H1 (cell line): ENCODE measurements around the gene FOXC2.

Experiments used
- EP300 ChIP-seq, 2 experiments: IDR thresholded peaks; 1 replicate in 1 of 2; 2 replicates in 1 of 2; pipeline ENCODE4 v1.6.1; 2011 to 2012; ENCODE audit warnings: low read depth in 2 of 2, low read length in 2 of 2, mild to moderate bottlenecking in 2 of 2, borderline replicate concordance in 1 of 2, inconsistent platforms in 1 of 2, moderate library complexity in 1 of 2
- PHF8 ChIP-seq: fragments of 200-600 bp; sonication (generic); conservative IDR thresholded peaks from 2 replicates; pipeline ENCODE4 v1.7.1; 2012; ENCODE audit warnings: low read depth, mild to moderate bottlenecking, inconsistent platforms, low read length, moderate library complexity
- TAF1 ChIP-seq: IDR thresholded peaks from 2 replicates; pipeline ENCODE4 v1.6.1; 2011; ENCODE audit warnings: mild to moderate bottlenecking, low read depth, low read length
- TF ChIP-seq, protein P1 (sequence below): IDR thresholded peaks from 2 replicates; pipeline ENCODE4 v1.6.1; 2011; ENCODE audit warnings: low read length, improper control_type of control experiment
- TF ChIP-seq, protein P2 (sequence below): IDR thresholded peaks from 2 replicates; pipeline ENCODE4 v1.6.1; 2011; ENCODE audit warnings: low read depth, mild to moderate bottlenecking, low read length; ENCODE audit not compliant: insufficient read depth
- TF ChIP-seq, protein P3 (sequence below), 3 experiments: IDR thresholded peaks; 1 replicate in 2 of 3; 2 replicates in 1 of 3; pipeline versions ENCODE4 v1.5.1 to v1.6.1; 2011; ENCODE audit warnings: low read length in 3 of 3, mild to moderate bottlenecking in 3 of 3, inconsistent platforms in 2 of 3, low read depth in 1 of 3, moderate library complexity in 1 of 3; ENCODE audit not compliant: insufficient read depth in 1 of 3; ENCODE audit errors: control extremely low read depth in 1 of 3

DNA sequence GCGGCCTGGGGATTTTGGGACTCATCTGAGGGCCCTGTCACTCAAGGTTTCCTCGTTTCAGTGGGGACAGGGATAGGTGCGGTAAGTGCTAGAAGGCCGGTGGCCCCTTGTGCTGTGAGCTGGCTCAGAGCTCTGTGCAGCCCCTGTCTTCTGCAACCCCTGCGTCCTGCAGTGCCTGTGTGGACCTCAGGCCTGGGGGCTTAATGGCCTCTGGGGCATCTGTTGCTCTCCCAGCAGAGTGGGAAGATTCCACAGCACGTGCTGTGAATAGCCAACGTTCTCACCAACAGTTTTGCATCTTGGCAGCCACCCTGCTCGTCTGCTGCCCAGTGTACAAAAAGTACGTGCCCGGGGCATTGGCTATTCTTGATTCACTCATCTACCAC, 4.9 kb downstream of the FOXC2 start:
- TF ChIP-seq, protein P1, sequence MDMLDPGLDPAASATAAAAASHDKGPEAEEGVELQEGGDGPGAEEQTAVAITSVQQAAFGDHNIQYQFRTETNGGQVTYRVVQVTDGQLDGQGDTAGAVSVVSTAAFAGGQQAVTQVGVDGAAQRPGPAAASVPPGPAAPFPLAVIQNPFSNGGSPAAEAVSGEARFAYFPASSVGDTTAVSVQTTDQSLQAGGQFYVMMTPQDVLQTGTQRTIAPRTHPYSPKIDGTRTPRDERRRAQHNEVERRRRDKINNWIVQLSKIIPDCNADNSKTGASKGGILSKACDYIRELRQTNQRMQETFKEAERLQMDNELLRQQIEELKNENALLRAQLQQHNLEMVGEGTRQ, result no peak
- TF ChIP-seq, protein P2, sequence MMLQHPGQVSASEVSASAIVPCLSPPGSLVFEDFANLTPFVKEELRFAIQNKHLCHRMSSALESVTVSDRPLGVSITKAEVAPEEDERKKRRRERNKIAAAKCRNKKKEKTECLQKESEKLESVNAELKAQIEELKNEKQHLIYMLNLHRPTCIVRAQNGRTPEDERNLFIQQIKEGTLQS, result no peak
- TF ChIP-seq EP300 (IDR thresholded peaks at IDR 0.05; ENCODE audit: borderline replicate concordance in 1 of 2, low read depth in 2 of 2, low read length in 2 of 2) (no peak), TAF1 (no peak), PHF8 (no peak)
- TF ChIP-seq, protein P3, sequence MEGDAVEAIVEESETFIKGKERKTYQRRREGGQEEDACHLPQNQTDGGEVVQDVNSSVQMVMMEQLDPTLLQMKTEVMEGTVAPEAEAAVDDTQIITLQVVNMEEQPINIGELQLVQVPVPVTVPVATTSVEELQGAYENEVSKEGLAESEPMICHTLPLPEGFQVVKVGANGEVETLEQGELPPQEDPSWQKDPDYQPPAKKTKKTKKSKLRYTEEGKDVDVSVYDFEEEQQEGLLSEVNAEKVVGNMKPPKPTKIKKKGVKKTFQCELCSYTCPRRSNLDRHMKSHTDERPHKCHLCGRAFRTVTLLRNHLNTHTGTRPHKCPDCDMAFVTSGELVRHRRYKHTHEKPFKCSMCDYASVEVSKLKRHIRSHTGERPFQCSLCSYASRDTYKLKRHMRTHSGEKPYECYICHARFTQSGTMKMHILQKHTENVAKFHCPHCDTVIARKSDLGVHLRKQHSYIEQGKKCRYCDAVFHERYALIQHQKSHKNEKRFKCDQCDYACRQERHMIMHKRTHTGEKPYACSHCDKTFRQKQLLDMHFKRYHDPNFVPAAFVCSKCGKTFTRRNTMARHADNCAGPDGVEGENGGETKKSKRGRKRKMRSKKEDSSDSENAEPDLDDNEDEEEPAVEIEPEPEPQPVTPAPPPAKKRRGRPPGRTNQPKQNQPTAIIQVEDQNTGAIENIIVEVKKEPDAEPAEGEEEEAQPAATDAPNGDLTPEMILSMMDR (IDR thresholded peaks at IDR 0.05; ENCODE audit: control extremely low read depth in 1 of 3, insufficient read depth in 1 of 3, low read depth in 1 of 3, low read length in 3 of 3), result no peak
